ENCODE measurements around the gene COL4A6. TPM values are rescaled to one million over a fixed set of nuclear protein-coding genes. Genes with fewer than 3 reads are reported as not detected.

Gene COL4A6
- total and polyA plus RNA-seq, 2 of the 8 experiments (the other 6 are each of a cell fraction or from before 2014, with no cell fraction given) = 5.9 to 11.8 TPM

- TF ChIP-seq POU5F1 (IDR thresholded peaks at IDR 0.05; ENCODE audit: low read depth, low read length) = no peak
Measured at GRCh38 chrX:108299101-108299591, 139.1 kb downstream of the COL4A6 start (continued).

Measured in H1 (cell line).